Smooth muscle cell of the coronary artery (primary cell): Measurements from ENCODE around the gene TSC1. TPM values are rescaled to one million over a fixed set of nuclear protein-coding genes. Genes with fewer than 3 reads are reported as not detected.

ENCODE experiments used
- total RNA-seq: library from RNA; depleted of rRNA; stranded (reverse); fragments of >200 nt; gene quantifications from 2 replicates; pipeline ENCODE4 v1.2.3, GENCODE V29; 2014; ENCODE audit warnings: low replicate concordance

Gene TSC1
- 19.8 and 38.7 TPM in 2 replicates for total RNA-seq

GRCh38 chr9:132944294-132945185, at the start of gene TSC1:
Gene TSC1 (minus strand): TSS chr9:132944616. CDS start chr9:132928872, 15,744 bp downstream.

GRCh38 chr9:132978451-132979131, 34.2 kb upstream of the TSC1 start, which contains the start of gene GFI1B:
Gene GFI1B (plus strand): TSS chr9:132978694. CDS start chr9:132986679, 7,985 bp downstream.

GRCh38 chr9:132878695-132879456, 65.5 kb downstream of the TSC1 start, which contains the start of gene SPACA9:
Gene SPACA9 (plus strand): TSS chr9:132878898. CDS start chr9:132883948, 5,050 bp downstream.

GRCh38 chr9:132877824-132878694, 66.4 kb downstream of the TSC1 start, which contains the start of gene AK8:
Gene AK8 (minus strand): TSS chr9:132878284. CDS start chr9:132878255, 29 bp downstream.

Other genes starting within 250 kb of the TSC1 start
- 0.15 and 0.23 TPM in 2 replicates for gene AK8, start 66.3 kb downstream of the TSC1 start, total RNA-seq
- gene SPACA9, start 65.7 kb downstream of the TSC1 start, total RNA-seq: 2.6 and 3.2 TPM in 2 replicates
- 0.60 TPM in 1 of 2 replicates, not detected in the other for gene GFI1B, start 34.1 kb upstream of the TSC1 start, total RNA-seq
- gene GTF3C5, start 86.4 kb upstream of the TSC1 start, total RNA-seq: 30.9 and 34.4 TPM in 2 replicates
- gene CEL, start 117.4 kb upstream of the TSC1 start, total RNA-seq: under 0.01 and 0.15 TPM in 2 replicates
- gene RALGDS, start 176.6 kb upstream of the TSC1 start, total RNA-seq: 18.6 and 22.1 TPM in 2 replicates
- 3.5 and 7.7 TPM in 2 replicates for gene GBGT1, start 219.3 kb upstream of the TSC1 start, total RNA-seq